AML-193 (cell line): Measurements from ENCODE around the gene GBF1.

Experiments used
- DNase-seq, 2 experiments: peaks; one replicate each; lab custom pipeline; 2025; lab: John Stamatoyannopoulos, UW

Gene GBF1

DNA sequence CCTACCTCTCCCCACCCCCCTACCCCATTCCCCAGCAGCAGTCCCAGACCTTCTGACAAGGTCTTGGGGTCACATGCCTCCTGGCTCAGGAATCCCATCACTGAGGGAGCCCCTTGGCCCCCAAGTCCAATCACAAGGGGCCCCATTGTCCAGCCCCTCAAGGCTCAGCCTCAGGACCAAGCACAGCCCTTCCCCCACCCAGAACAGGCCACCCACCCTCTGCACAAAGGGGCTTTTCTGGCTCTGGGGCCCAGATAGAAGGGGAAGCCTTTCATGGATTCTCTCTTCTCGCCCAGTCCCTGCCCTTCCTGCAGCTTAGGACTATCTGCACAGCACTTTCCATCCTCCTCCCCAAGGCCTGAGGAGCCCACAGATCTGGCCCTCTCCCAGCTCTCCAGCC, 180.1 kb downstream of the GBF1 start:
- DNase-seq = no peak

- no peak for DNase-seq
Measured at GRCh38 chr10:102426803-102427287, 181.5 kb downstream of the GBF1 start.

- DNase-seq = no peak
Measured at GRCh38 chr10:102429468-102429867, 184.1 kb downstream of the GBF1 start.

DNA sequence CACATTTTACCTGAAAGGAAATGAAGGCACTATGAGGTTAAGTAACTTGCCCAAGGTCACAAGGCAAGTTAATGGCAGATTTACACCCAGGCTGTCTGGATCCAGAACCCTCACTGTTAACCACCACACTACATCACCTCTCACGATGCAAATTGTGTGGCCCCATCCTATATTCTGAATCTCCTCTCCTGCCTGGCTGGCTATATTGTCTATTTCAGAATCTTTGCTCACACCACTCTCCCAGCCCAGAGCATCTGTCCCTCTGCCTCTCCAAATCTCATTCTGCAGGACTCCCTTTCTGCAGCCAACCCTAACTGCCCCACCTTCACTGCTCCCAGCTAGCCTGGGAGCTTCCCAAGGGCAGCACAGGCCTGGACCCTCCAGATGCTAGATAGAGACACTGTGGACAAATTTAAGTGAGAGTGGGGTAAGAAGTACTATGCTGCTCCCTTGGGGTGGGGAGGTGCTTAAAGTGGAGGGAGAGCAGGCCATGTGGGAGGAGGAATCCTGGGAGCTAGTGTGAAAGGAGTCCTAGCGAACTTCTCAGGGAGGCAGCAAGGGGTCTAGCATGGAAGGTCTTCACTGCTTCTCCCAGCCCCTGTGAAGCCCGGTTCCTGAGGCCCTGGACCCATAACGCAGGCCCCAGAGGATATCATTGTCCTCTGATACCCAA, 186.3 kb downstream of the GBF1 start:
- no peak for DNase-seq
